ENCODE measurements around the gene PABPN1.

PABPN1 gene

GRCh38 chr14:23359167-23359626 lies 37.9 kb downstream of the PABPN1 start:
- no peak for DNase-seq

DNA sequence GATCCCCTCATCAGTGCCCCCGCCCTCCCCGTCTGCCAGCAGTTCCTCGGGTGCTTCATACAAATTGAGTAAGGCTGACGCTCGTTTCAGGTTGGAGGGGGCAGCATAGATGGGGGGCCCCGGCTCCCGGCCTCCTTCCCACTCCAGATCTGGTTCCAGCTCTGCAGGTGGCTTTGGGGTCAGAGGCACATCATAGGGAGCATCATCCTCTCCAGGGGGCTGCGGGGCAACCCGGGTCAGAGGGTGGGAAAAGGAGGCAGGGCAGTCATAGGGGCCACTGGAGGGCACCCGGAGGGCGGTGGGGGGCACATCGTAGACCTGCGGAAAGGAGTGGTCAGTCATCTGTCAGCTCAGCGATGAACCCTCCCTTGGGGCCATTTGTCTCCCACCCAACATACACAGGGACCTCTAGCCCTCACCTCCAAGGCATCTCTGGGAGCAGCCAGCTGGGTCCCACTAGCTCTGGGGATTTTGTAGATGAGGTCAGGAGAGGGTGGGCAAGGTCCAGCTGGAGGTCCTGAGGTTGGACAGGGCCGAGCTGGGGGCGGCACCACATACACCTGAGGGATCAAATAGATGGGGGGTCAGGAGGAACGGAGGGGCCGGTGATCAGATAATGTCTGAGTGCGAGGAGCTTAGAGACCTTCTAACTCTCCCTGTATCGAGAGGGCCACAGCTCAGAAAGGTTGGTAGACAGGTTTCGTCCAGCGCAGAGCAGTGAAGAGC lies 38.6 kb downstream of the PABPN1 start:
- no peak for DNase-seq

DNA sequence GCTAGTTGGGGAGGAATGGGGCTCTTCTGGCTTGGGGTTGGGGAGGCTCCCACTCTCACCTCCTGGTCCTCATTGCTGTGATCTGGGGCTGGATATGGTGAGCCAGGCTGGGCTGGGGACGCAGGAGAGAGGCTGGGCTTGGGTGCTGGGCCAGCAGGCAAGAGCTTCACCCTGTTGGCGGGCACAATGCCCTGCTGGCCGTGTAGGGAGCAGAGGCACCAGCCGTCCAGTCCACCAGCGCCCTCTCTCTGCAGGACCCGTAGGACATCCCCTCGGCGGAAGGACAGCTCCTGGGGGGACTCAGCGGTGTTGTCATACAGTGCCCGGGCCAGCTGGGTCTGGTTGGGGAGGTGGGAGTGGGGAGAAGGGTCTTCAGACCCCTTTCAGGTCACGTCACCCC lies 39.2 kb downstream of the PABPN1 start:
- DNase-seq, result no peak

- no peak for DNase-seq
Observed at GRCh38 chr14:23361320-23361719, 40.1 kb downstream of the PABPN1 start.

- no peak for DNase-seq
Observed at GRCh38 chr14:23361763-23362162, 40.5 kb downstream of the PABPN1 start.

DNA sequence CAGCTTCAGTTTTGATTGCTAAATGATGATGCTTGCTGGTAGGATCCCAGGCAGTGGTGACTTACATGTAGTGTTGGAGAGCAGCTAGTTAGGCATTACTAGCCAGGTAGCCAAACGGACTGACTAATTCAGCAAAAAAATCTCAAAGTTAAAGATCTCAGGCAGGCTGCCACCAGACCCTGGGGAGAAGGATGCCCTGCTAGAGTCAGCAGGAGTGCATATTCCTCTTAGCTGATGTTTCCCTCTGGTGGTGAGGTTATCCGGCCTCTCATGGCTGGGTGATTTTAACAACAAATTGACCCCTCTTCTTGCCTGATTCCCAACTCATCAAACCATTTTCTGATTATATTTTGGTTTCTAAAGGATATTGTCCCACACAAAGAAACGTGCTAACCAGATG lies 40.9 kb downstream of the PABPN1 start:
- DNase-seq, result no peak

GRCh38 chr14:23364164-23365035 lies 43.1 kb downstream of the PABPN1 start:
- no peak for DNase-seq

DNA sequence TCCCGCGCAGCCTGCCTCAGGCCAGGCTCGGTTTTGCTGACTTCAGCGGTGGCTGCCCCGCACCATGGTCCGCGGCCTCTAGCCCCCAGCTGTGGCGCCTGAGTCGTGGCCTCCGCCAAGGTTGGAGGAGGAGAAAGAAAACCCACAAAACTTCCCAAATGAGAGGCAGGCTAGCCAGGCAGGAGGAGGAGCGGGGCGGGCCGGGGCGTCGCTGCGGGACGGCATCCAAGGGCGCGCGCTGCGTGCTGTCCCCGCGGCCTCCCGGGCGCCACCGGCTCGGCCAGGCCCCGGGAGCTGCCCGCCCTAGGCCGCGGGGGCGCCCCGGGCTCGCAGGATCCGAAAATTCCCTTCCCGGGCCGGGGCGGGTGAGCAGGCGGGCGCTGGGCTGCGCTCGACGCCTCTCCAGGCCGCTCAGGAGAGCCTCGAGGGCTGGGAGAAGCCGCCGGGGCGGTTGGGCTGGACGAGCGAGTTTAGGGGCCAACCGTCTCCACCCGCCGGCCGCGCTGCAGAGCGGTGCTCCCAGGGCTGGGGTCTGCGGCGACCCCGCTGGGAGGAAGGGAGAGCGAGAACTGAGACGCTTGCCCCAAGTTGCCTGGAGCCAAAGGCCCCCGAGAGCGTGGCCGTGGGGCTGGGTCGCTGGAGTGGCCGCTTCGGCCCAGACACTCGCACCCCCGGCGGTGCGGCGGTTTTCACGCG lies 43.9 kb downstream of the PABPN1 start, which contains the start of gene EFS:
TSS of gene EFS (minus strand) at position 137 of the 696 bp plus-strand sequence. CDS start 147 bp downstream, outside the sequence.
- DNase-seq, result no peak

- DNase-seq, result no peak
Observed at GRCh38 chr14:23365732-23366425, 44.6 kb downstream of the PABPN1 start.

- no peak for DNase-seq
Observed at GRCh38 chr14:23366426-23366921, 45.2 kb downstream of the PABPN1 start.

DNA sequence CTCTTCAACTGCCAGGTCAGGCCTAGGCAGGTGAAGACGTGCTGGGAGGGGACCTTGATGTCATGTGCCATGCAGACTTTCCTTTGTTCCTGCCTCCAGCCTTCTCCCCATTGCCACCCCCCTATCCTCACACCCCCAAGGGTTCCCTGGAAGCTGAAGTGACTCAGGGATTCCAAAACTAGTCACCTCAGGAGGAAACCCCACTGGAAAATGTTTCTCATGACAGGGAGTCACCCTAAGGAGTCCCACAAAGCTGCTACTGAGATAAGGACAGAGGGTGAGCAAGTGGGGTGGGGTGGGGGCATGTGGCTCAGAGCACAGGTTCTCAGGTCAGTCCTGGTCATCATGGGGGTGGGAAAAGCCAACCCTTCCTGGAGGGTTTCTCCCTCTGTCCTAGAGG lies 49.0 kb downstream of the PABPN1 start:
- no peak for DNase-seq

- DNase-seq, result no peak
Observed at GRCh38 chr14:23371865-23372264, 50.6 kb downstream of the PABPN1 start.

- DNase-seq, result no peak
Observed at GRCh38 chr14:23372509-23372908, 51.3 kb downstream of the PABPN1 start, which contains the start of gene IL25. TSS of gene IL25 (plus strand) at chr14:23372809.

DNA sequence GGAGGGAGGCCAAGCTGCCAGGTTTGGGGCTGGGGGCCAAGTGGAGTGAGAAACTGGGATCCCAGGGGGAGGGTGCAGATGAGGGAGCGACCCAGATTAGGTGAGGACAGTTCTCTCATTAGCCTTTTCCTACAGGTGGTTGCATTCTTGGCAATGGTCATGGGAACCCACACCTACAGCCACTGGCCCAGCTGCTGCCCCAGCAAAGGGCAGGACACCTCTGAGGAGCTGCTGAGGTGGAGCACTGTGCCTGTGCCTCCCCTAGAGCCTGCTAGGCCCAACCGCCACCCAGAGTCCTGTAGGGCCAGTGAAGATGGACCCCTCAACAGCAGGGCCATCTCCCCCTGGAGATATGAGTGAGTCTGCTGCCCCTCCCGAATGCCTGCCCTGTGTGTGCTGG lies 51.8 kb downstream of the PABPN1 start:
- DNase-seq, result no peak

Data from T-helper 9 cell (primary cell).